Measurements from ENCODE around the gene HIPK1. TPM values are rescaled to one million over a fixed set of nuclear protein-coding genes. Genes with fewer than 3 reads are reported as not detected.

The HIPK1 gene
- total and polyA plus RNA-seq, 10 of the 15 experiments (the other 5 are each of a cell fraction or from before 2014, with no cell fraction given): 4.2 to 33.9 (median 11.4) TPM

DNA sequence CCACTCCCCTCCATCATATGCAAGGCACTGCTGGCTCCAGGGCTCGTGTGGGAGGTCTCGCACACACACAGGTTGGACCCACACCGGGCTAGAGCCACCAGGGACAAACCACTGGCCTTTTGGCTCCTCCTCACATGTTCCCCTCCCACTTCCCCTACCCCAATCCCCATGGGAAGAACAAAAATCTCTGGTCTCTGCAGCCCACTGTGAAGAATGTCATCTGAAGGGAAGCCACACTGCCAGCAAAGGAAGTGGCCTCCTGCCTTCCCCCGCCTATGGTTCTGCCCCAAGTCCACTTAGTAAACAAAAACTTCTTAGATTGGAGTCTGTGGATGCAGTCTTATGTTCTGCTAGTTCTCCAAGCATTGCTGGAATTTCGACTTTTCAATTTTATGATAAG is 74.3 kb downstream of the HIPK1 start:
- ChIA-PET POLR2A (interaction anchor here (0.6 kb wide), 1 partner anchor 55 kb away, joined by 5 read pairs; no protein-coding TSS in a partner anchor), RAD21 (ENCODE audit: unreplicated experiment) (interaction anchor here (0.6 kb wide), 1 partner anchor 279 kb away, joined by 7 read pairs; no protein-coding TSS in a partner anchor), CTCF (interaction anchor here (0.9 to 1.7 kb wide), 2 partner anchors 10 to 25 kb away, joined by 3 to 4 read pairs; partner anchors contain the start of gene OLFML3), SMC1A (ENCODE audit: uncharacterized antibody, unreplicated experiment) (no interaction called here)
- no peak overlapping the region for H3K9ac ChIP-seq (ENCODE audit: control insufficient read depth, insufficient read depth, low read length)
- H4K20me1 ChIP-seq (ENCODE audit: control insufficient read depth, insufficient read depth): no peaks in the 10 kb centered on the region
- H3K27ac ChIP-seq (ENCODE audit: control insufficient read depth, insufficient read depth): no peak overlapping the region
- WGBS (ENCODE audit: insufficient coverage, insufficient replicate concordance, low lambda C conversion rate, missing lambda C conversion rate): 18% methylated on average over 5 of the region's 5 CpGs
- no peak overlapping the region for H3K4me3 ChIP-seq
- ATAC-seq: no peak
- in situ Hi-C loops (cut with MboI) (no loop called here), intact Hi-C loops (cut with micrococcal nuclease; ENCODE audit: unreplicated experiment) (no loop called here)
- H3K79me2 ChIP-seq (ENCODE audit: control insufficient read depth, insufficient read depth, low read length): no peaks in the 10 kb centered on the region
- no peaks in the 10 kb centered on the region for H3K4me1 ChIP-seq (ENCODE audit: control insufficient read depth, insufficient read depth, low read length)
- H3K9me3 ChIP-seq (replicated peaks; ENCODE audit: control insufficient read depth, insufficient read depth, low read length): no peaks in the 10 kb centered on the region
- no peak overlapping the region for H2AFZ ChIP-seq (ENCODE audit: control insufficient read depth, low read depth, low read length)
- no peak overlapping the region for H3K4me2 ChIP-seq (ENCODE audit: control insufficient read depth, insufficient read depth)
- no TSS peak for BruUV-seq (replicated peaks)
- TF ChIP-seq ZNF622 (IDR thresholded peaks at IDR 0.05) (no peak), GATAD2B (conservative IDR thresholded peaks at IDR 0.05; ENCODE audit: low read depth) (no peak), SRF (IDR thresholded peaks at IDR 0.05; ENCODE audit: low read depth in 2 of 2, low read length in 2 of 2) (no peak), SMC3 (IDR thresholded peaks at IDR 0.05; ENCODE audit: borderline replicate concordance, low read length) (no peak), ASH2L (IDR thresholded peaks at IDR 0.05; ENCODE audit: borderline replicate concordance, low read depth) (no peak), SUZ12 (IDR thresholded peaks at IDR 0.05; ENCODE audit: unreplicated experiment) (no peak), NFIC (IDR thresholded peaks at IDR 0.05; ENCODE audit: low read depth, low read length) (no peak), SP1 (IDR thresholded peaks at IDR 0.05; ENCODE audit: low read depth, low read length) (no peak), CBFB (IDR thresholded peaks at IDR 0.05; ENCODE audit: low read depth) (no peak), YY1 (IDR thresholded peaks at IDR 0.05; ENCODE audit: low read depth, low read length) (no peak), RFX5 (IDR thresholded peaks at IDR 0.05; ENCODE audit: low read depth, low read length) (no peak), ETV6 (conservative IDR thresholded peaks at IDR 0.05 in 1 of 2, IDR thresholded peaks at IDR 0.05 in 1 of 2; ENCODE audit: borderline replicate concordance in 1 of 2, low read depth in 1 of 2) (no peak), RELA (IDR thresholded peaks at IDR 0.05; ENCODE audit: borderline replicate concordance, partially characterized antibody) (no peak)
- TF ChIP-seq, protein P1, sequence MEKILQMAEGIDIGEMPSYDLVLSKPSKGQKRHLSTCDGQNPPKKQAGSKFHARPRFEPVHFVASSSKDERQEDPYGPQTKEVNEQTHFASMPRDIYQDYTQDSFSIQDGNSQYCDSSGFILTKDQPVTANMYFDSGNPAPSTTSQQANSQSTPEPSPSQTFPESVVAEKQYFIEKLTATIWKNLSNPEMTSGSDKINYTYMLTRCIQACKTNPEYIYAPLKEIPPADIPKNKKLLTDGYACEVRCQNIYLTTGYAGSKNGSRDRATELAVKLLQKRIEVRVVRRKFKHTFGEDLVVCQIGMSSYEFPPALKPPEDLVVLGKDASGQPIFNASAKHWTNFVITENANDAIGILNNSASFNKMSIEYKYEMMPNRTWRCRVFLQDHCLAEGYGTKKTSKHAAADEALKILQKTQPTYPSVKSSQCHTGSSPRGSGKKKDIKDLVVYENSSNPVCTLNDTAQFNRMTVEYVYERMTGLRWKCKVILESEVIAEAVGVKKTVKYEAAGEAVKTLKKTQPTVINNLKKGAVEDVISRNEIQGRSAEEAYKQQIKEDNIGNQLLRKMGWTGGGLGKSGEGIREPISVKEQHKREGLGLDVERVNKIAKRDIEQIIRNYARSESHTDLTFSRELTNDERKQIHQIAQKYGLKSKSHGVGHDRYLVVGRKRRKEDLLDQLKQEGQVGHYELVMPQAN (conservative IDR thresholded peaks at IDR 0.05): no peak
- TF ChIP-seq, protein P2, sequence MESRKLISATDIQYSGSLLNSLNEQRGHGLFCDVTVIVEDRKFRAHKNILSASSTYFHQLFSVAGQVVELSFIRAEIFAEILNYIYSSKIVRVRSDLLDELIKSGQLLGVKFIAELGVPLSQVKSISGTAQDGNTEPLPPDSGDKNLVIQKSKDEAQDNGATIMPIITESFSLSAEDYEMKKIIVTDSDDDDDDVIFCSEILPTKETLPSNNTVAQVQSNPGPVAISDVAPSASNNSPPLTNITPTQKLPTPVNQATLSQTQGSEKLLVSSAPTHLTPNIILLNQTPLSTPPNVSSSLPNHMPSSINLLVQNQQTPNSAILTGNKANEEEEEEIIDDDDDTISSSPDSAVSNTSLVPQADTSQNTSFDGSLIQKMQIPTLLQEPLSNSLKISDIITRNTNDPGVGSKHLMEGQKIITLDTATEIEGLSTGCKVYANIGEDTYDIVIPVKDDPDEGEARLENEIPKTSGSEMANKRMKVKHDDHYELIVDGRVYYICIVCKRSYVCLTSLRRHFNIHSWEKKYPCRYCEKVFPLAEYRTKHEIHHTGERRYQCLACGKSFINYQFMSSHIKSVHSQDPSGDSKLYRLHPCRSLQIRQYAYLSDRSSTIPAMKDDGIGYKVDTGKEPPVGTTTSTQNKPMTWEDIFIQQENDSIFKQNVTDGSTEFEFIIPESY (IDR thresholded peaks at IDR 0.05): no peak
- TF ChIP-seq, protein P3, sequence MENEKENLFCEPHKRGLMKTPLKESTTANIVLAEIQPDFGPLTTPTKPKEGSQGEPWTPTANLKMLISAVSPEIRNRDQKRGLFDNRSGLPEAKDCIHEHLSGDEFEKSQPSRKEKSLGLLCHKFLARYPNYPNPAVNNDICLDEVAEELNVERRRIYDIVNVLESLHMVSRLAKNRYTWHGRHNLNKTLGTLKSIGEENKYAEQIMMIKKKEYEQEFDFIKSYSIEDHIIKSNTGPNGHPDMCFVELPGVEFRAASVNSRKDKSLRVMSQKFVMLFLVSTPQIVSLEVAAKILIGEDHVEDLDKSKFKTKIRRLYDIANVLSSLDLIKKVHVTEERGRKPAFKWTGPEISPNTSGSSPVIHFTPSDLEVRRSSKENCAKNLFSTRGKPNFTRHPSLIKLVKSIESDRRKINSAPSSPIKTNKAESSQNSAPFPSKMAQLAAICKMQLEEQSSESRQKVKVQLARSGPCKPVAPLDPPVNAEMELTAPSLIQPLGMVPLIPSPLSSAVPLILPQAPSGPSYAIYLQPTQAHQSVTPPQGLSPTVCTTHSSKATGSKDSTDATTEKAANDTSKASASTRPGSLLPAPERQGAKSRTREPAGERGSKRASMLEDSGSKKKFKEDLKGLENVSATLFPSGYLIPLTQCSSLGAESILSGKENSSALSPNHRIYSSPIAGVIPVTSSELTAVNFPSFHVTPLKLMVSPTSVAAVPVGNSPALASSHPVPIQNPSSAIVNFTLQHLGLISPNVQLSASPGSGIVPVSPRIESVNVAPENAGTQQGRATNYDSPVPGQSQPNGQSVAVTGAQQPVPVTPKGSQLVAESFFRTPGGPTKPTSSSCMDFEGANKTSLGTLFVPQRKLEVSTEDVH (IDR thresholded peaks at IDR 0.05; ENCODE audit: low read depth, partially characterized antibody): no peak
- DNase-seq (ENCODE audit: low read depth, low spot score): no peak
- H3K27me3 ChIP-seq (replicated peaks in 1 of 2; ENCODE audit: control insufficient read depth in 2 of 2, insufficient read depth in 2 of 2, low read length in 1 of 2): no peaks in the 10 kb centered on the region
- FAIRE-seq: no peak
- H3K36me3 ChIP-seq (ENCODE audit: control insufficient read depth in 2 of 2, insufficient read depth in 2 of 2, low read length in 1 of 2): no peaks in the 10 kb centered on the region

All from GM12878 (cell line).